Measurements from ENCODE around the gene STEAP4. TPM values are rescaled to one million over a fixed set of nuclear protein-coding genes. Genes with fewer than 3 reads are reported as not detected.

The STEAP4 gene
- total and polyA plus RNA-seq, 2 experiments from 2014 or later, result 0.06 TPM; not detected in 1

DNA sequence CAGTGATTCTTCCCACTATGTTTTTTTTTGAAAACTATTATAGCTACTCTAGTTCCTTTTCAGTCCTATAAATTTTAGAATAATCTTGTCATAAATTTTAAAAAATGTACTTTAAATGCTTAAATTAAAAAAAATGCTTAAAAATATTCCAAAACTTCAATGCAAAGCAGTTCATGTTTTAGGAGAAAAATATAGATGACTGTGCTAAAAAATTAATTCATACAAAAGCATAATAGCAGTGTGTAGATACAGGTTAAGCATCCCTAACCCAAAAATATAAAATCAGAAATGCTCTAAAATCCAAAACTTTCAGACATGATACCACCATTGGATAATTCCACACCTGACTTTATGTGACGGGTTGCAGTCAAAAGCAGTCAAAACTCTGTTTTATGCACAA, 12.8 kb downstream of the STEAP4 start:
- Histone ChIP-seq H4K20me1 (replicated peaks; ENCODE audit: insufficient read depth) (no peaks in the 10 kb centered on the region), H3K4me3 (no peak overlapping the region), H3K4me1 (ENCODE audit: insufficient read depth) (no peaks in the 10 kb centered on the region), H3K79me2 (replicated peaks; ENCODE audit: insufficient read depth) (no peaks in the 10 kb centered on the region), H3K36me3 (ENCODE audit: insufficient read depth) (no peaks in the 10 kb centered on the region), H3F3A (replicated peaks; ENCODE audit: low read depth) (no peaks in the 10 kb centered on the region), H3K4me2 (no peak overlapping the region), H2AFZ (no peak overlapping the region), H3K27me3 (ENCODE audit: insufficient read depth) (no peaks in the 10 kb centered on the region), H3K27ac (ENCODE audit: low read depth) (no peak overlapping the region), H3K9me2 (ENCODE audit: insufficient read depth) (no peaks in the 10 kb centered on the region)
- TF ChIP-seq JUNB (IDR thresholded peaks at IDR 0.05; ENCODE audit: unreplicated experiment), result no peak
- no peak for TF ChIP-seq STAT1 (IDR thresholded peaks at IDR 0.05; ENCODE audit: unreplicated experiment)
- TF ChIP-seq, protein P1, sequence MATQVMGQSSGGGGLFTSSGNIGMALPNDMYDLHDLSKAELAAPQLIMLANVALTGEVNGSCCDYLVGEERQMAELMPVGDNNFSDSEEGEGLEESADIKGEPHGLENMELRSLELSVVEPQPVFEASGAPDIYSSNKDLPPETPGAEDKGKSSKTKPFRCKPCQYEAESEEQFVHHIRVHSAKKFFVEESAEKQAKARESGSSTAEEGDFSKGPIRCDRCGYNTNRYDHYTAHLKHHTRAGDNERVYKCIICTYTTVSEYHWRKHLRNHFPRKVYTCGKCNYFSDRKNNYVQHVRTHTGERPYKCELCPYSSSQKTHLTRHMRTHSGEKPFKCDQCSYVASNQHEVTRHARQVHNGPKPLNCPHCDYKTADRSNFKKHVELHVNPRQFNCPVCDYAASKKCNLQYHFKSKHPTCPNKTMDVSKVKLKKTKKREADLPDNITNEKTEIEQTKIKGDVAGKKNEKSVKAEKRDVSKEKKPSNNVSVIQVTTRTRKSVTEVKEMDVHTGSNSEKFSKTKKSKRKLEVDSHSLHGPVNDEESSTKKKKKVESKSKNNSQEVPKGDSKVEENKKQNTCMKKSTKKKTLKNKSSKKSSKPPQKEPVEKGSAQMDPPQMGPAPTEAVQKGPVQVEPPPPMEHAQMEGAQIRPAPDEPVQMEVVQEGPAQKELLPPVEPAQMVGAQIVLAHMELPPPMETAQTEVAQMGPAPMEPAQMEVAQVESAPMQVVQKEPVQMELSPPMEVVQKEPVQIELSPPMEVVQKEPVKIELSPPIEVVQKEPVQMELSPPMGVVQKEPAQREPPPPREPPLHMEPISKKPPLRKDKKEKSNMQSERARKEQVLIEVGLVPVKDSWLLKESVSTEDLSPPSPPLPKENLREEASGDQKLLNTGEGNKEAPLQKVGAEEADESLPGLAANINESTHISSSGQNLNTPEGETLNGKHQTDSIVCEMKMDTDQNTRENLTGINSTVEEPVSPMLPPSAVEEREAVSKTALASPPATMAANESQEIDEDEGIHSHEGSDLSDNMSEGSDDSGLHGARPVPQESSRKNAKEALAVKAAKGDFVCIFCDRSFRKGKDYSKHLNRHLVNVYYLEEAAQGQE (IDR thresholded peaks at IDR 0.05; ENCODE audit: unreplicated experiment), result no peak
- DNase-seq (ENCODE audit: low spot score) (no peak), ATAC-seq (no peak)
- no peaks in the 10 kb centered on the region for H3K36me3 Mint-ChIP-seq (ENCODE audit: low read depth)
- H3K4me1 Mint-ChIP-seq, result peaks cover 3% of the 10 kb centered on the region; the same call in 2 of the 3 replicates
- H3K4me3 Mint-ChIP-seq, result no peak overlapping the region
- H3K27ac Mint-ChIP-seq, result no peak overlapping the region
- no peaks in the 10 kb centered on the region for H3K27me3 Mint-ChIP-seq (ENCODE audit: insufficient read depth, low read depth, poor library complexity)
- H3K9me3 Mint-ChIP-seq, result no peaks in the 10 kb centered on the region

DNA sequence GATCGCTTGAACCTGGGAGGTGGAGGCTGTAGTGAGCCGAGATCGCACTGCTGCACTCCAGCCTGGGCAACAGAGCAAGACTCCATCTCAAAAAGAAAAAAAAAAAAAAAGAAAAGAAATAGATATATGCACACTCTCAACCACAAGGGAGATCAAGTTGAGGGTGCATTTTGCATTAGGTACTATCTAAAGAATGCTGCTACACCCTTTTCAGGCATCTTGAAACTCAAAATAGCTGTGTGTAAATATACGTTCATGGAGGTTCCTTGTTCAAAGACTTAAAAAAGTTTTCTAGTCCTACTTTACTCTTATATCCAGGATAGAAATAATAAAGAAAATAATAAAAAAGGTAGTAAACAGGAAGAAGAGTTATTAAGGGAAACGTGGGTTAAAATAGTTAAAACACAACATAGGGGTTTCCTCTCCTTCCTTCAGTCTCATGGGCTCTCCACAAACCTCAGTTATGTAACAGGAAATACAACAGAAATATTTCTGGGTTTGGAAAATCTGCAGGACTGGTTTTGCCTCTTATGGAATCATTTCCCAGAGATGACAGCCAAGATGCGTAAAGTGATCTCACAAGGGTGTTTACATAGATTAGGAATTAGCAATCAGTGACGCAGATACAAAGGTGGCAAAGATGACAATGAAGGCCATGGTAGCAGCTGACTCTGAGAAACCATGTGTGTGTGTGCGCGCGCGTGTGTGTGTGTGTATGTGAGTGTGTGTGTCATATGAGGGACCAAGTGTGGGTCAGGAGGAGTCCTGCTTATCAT, 15.1 kb downstream of the STEAP4 start:
- H3K9me2 ChIP-seq (ENCODE audit: insufficient read depth), result no peaks in the 10 kb centered on the region
- H4K20me1 ChIP-seq (replicated peaks; ENCODE audit: insufficient read depth), result no peaks in the 10 kb centered on the region
- no peak for ATAC-seq
- H3K27ac ChIP-seq (ENCODE audit: low read depth), result no peak overlapping the region
- Mint-ChIP-seq H3K4me3 (no peak overlapping the region), H3K36me3 (ENCODE audit: low read depth) (peaks cover 4% of the 10 kb centered on the region; the same call in 1 of the 3 replicates), H3K27ac (no peak overlapping the region), H3K4me1 (no peaks in the 10 kb centered on the region), H3K9me3 (peaks cover 9% of the 10 kb centered on the region; the same call in 2 of the 3 replicates), H3K27me3 (ENCODE audit: insufficient read depth, low read depth, poor library complexity) (no peaks in the 10 kb centered on the region)
- H3F3A ChIP-seq (replicated peaks; ENCODE audit: low read depth), result no peaks in the 10 kb centered on the region
- H3K4me2 ChIP-seq, result no peak overlapping the region
- no peaks in the 10 kb centered on the region for H3K27me3 ChIP-seq (ENCODE audit: insufficient read depth)
- H3K36me3 ChIP-seq (ENCODE audit: insufficient read depth), result no peaks in the 10 kb centered on the region
- H3K4me3 ChIP-seq, result no peak overlapping the region
- no peaks in the 10 kb centered on the region for H3K4me1 ChIP-seq (ENCODE audit: insufficient read depth)
- no peak for DNase-seq (ENCODE audit: low spot score)
- no peak for TF ChIP-seq CREB1 (CRISPR knock-in tag; IDR thresholded peaks at IDR 0.05; ENCODE audit: low read depth)
- no peak for TF ChIP-seq EZH2phosphoT487 (IDR thresholded peaks at IDR 0.05; ENCODE audit: unreplicated experiment)
- TF ChIP-seq, protein P1 (IDR thresholded peaks at IDR 0.05; ENCODE audit: unreplicated experiment), result no peak
- TF ChIP-seq JUNB (IDR thresholded peaks at IDR 0.05; ENCODE audit: unreplicated experiment), result no peak
- TF ChIP-seq, protein P2, sequence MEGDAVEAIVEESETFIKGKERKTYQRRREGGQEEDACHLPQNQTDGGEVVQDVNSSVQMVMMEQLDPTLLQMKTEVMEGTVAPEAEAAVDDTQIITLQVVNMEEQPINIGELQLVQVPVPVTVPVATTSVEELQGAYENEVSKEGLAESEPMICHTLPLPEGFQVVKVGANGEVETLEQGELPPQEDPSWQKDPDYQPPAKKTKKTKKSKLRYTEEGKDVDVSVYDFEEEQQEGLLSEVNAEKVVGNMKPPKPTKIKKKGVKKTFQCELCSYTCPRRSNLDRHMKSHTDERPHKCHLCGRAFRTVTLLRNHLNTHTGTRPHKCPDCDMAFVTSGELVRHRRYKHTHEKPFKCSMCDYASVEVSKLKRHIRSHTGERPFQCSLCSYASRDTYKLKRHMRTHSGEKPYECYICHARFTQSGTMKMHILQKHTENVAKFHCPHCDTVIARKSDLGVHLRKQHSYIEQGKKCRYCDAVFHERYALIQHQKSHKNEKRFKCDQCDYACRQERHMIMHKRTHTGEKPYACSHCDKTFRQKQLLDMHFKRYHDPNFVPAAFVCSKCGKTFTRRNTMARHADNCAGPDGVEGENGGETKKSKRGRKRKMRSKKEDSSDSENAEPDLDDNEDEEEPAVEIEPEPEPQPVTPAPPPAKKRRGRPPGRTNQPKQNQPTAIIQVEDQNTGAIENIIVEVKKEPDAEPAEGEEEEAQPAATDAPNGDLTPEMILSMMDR (conservative IDR thresholded peaks at IDR 0.05; ENCODE audit: low read depth in 2 of 2), result no peak
- TF ChIP-seq, protein P3, sequence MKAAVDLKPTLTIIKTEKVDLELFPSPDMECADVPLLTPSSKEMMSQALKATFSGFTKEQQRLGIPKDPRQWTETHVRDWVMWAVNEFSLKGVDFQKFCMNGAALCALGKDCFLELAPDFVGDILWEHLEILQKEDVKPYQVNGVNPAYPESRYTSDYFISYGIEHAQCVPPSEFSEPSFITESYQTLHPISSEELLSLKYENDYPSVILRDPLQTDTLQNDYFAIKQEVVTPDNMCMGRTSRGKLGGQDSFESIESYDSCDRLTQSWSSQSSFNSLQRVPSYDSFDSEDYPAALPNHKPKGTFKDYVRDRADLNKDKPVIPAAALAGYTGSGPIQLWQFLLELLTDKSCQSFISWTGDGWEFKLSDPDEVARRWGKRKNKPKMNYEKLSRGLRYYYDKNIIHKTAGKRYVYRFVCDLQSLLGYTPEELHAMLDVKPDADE (IDR thresholded peaks at IDR 0.05), result no peak
- TF ChIP-seq NANOG (IDR thresholded peaks at IDR 0.05; ENCODE audit: borderline replicate concordance), result no peak
- TF ChIP-seq ZNF114 (CRISPR knock-in tag; IDR thresholded peaks at IDR 0.05), result no peak
- H3K79me2 ChIP-seq (replicated peaks; ENCODE audit: insufficient read depth), result no peaks in the 10 kb centered on the region
- H2AFZ ChIP-seq, result no peak overlapping the region

Data from GM23338 (cell line).